Measurements from ENCODE around the gene ATP5F1E.
A peak's percentile ranks its signal among the peaks of the same experiment; 100 is the strongest.

ATP5F1E gene

DNA sequence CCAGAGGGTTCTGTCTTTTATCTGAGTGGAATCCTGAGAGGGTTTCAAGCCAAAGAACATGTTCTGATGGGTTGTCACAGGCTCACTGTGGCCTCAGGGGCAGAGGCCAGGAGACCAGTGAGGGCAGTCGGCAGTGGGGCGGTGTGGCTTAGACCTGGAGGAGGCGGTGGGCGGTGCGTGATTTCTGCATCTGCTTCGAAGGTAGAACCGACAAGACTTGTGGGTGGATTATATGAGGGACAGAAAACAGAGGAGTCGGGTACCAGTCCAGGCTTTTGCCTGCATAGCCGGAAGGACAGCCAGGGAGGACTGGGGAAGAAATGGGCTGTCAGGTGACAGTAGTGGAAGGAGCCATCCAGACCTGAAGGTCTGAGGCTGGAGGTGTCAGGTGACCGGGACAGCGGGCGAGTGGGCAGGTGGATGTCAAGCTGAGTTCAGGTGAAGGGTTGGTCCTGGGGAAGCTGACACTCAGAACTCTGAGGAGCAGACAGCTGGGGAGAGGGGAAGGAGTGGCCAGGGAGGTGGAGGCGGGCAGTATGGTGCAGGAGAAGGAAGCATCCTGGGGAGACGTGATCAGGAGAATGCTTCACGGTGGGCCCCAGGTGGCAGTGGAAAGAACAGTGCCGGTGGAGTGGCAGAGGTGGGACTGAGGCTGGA, 28.2 kb downstream of the ATP5F1E start:
- no peak for TF ChIP-seq CTCF (conservative IDR thresholded peaks at IDR 0.05; ENCODE audit: low read depth)
- ChIA-PET CTCF (interaction anchor here (0.6 to 0.7 kb wide), 2 partner anchors 28 to 300 kb away, joined by 3 to 4 read pairs; partner anchors contain the start of gene ATP5F1E), POLR2A (ENCODE audit: low non-redundant PET) (no interaction called here)
- DNase-seq (ENCODE audit: low spot score) = no peak
- peak overlapping the region; percentile 76 for H3K27ac ChIP-seq

DNA sequence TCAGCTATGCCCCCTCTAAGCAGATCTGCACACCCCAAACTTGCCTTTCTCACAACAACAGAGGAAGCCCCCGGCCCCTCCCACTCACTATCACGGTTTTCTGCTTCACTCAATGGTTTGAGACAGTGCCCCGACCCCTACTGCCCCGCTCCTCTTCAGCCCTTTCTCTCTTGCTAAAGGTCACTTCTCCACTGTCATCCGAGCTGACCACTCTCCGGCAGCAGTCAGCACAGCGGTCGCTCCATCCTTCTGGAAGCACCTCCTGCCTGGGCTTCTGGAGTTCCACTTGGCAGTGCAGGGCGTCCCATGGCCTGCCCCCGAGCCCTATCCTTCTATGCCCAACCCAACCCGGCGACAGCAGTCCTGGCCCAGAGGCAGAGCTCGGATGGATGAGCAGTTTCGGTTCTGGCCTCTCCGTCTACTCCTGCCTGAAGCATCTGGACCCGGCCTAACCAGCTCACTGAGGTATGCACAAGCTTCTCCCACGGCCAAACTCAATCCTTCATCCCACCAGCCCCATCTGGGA, 29.2 kb downstream of the ATP5F1E start:
- no peak for TF ChIP-seq CTCF (conservative IDR thresholded peaks at IDR 0.05; ENCODE audit: low read depth)
- DNase-seq (ENCODE audit: low spot score) = no peak
- H3K27ac ChIP-seq = peak overlapping the region; percentile 76
- ChIA-PET CTCF (no interaction called here), POLR2A (ENCODE audit: low non-redundant PET) (no interaction called here)

DNA sequence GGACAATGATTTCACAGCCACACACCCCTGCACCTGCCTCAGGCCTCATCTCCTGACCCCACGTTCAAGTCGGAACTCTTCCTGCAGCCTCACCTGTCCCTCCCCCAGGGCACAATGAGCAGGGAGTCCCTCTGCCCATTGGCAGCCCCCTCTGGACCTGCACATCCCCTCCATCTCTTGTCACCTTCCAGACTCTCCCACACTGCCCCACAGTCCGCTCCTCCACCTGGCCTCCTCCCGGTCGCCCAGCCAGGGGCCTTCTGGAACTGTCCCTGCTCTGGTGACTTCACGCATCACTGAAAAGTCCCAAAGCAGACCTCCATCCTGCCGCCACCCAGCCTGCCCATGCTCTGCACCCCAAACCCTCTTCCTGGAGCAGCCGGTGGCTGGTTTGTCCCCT, 29.7 kb downstream of the ATP5F1E start:
- CTCF ChIA-PET = interaction anchor here (0.6 kb wide), 1 partner anchor 45 kb away, joined by 3 read pairs; no protein-coding TSS in a partner anchor
- DNase-seq (ENCODE audit: low spot score) = no peak

DNA sequence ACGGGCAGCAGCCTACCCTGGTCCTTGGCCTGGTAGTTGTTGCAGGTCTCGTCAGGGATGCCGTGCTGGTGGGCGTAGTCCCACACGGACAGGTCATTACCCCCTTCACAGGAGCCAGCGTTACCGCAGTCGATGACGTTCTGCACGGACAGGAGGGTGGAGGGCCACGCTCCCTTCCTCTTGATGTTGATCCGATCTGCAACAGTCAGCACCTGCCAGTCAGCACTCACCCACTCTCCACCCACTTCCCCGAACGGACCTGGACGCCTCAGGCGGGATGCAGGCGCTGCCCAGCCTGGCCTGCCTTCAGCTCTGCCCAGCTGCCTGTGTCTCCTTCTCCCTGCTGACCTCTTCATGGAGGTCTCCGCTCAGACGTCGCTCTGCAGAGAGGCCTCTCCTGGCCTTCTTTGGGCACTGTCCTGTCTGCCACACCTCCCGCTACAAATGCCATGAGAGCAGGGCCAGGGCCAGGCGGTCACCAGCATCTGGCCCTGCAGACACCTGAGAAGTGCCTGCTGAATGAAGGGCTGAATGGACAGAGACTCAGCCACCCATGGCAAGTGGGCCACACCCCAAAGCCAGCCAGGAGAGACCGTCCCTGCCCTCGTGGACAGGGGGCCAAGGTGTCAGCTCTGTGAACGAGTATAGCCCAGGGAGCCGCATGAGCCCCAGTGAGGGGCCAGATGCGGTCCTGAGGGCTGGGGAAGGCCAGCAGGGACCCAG, 30.5 kb downstream of the ATP5F1E start:
- no peak for TF ChIP-seq CTCF (conservative IDR thresholded peaks at IDR 0.05; ENCODE audit: low read depth)
- ChIA-PET CTCF (interaction anchor here (0.6 kb wide), 1 partner anchor 44 kb away, joined by 3 read pairs; no protein-coding TSS in a partner anchor), POLR2A (ENCODE audit: low non-redundant PET) (interaction anchor here (0.5 kb wide), 1 partner anchor 20 kb away, joined by 4 read pairs; no protein-coding TSS in a partner anchor)
- H3K27ac ChIP-seq = no peak overlapping the region
- DNase-seq (ENCODE audit: low spot score) = no peak

More for the DNA sequence above, 29.7 kb downstream of the ATP5F1E start:
- no peak for TF ChIP-seq CTCF (conservative IDR thresholded peaks at IDR 0.05; ENCODE audit: low read depth)
- peak overlapping the region; percentile 76; the same call in 1 of the 2 replicates for H3K27ac ChIP-seq
- POLR2A ChIA-PET (ENCODE audit: low non-redundant PET) = no interaction called here

DNA sequence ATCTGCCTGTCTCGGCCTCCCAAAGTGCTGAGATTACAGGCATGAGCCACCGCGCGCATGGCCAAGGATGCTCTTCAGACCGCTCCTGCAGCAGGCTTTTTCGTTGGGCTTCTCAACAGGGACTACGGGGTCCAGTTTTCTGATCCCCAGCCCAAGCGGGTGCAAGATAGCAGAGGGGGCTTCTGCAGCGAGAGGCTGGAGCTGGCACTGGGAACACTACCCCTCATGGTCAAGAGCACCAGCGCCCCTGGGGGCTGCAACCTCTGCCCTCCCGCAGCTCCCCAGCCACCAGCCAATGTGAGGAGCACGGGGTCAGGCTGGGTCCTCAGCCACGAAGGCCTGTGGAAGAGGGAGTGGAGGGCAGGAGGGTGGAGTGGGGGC, 31.1 kb downstream of the ATP5F1E start:
- no peak overlapping the region for H3K27ac ChIP-seq
- POLR2A ChIA-PET (ENCODE audit: low non-redundant PET) = interaction anchor here (0.5 kb wide), 1 partner anchor 21 kb away, joined by 4 read pairs; no protein-coding TSS in a partner anchor
- CTCF ChIA-PET = no interaction called here
- no peak for TF ChIP-seq CTCF (conservative IDR thresholded peaks at IDR 0.05; ENCODE audit: low read depth)
- DNase-seq (ENCODE audit: low spot score) = no peak

DNA sequence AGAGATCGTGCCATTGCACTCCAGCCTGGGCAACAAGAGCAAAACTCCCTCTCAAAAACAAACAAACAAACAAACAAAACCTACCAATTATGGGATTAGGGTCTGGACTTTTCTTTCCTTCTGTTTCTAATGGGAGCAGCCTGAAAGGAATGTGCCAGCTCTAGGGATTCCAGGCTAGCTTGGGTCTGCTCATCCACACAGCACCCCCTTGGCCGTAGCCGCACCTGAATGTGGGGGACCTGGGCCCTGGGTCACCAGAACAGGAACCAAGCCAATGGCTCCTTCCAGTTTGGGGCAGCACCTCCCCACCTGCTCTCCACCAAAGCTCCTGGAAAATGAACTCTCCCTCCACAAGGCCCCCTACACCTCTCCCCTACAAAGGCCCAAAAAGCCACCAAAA, 31.8 kb downstream of the ATP5F1E start:
- TF ChIP-seq CTCF (conservative IDR thresholded peaks at IDR 0.05; ENCODE audit: low read depth) = no peak
- CTCF ChIA-PET = interaction anchor here (0.7 to 0.8 kb wide), 2 partner anchors 21 to 912 kb away, joined by 5 read pairs; no protein-coding TSS in a partner anchor
- no peak for DNase-seq (ENCODE audit: low spot score)
- H3K27ac ChIP-seq = peak overlapping the region; percentile 41
- POLR2A ChIA-PET (ENCODE audit: low non-redundant PET) = interaction anchor here (0.5 kb wide), 1 partner anchor 32 kb away, joined by 4 read pairs; no protein-coding TSS in a partner anchor

Data from RWPE1 (cell line).